Uterus (tissue), 2 donors: ENCODE results near the gene RPL22.

Experiments
- POLR2A ChIP-seq, 2 donors: fragments of 450-650 bp; IDR thresholded peaks; one replicate each; pipeline ENCODE4 v1.6.1; 2016; ENCODE audit warnings: antibody characterized with exemption in 2 of 2, mild to moderate bottlenecking in 1 of 2, moderate library complexity in 1 of 2
- TF ChIP-seq, protein P1 (sequence below), 4 experiments: fragments of 200-600 bp in 2 of 4; fragments of 450-650 bp in 2 of 4; sonication (generic) in 2 of 4; IDR thresholded peaks; one replicate each; pipeline ENCODE4 v1.5.1; 2016 to 2019; ENCODE audit warnings: antibody characterized with exemption in 4 of 4, mild to moderate bottlenecking in 2 of 4, moderate library complexity in 1 of 4

DNA sequence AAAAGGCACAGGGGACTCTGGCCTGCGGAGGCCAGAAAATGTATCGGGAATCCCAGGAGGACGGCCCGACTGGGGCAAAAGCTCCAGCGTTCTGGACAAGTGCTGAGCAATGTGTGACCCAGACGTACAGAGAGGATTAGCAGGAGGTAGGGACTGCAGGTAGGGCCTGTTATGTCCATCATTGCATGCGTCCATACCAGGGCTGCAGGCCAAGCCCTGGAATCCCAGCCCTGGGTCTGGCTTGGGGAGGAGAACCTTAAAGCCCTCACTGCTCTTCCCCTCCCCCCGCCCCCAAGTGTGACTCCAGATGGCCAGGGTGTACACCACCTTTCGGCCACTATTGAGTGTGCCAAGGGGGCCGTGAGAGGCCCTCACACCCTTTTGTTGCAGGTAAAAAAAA, 8.5 kb upstream of the RPL22 start:
- TF ChIP-seq, protein P1, sequence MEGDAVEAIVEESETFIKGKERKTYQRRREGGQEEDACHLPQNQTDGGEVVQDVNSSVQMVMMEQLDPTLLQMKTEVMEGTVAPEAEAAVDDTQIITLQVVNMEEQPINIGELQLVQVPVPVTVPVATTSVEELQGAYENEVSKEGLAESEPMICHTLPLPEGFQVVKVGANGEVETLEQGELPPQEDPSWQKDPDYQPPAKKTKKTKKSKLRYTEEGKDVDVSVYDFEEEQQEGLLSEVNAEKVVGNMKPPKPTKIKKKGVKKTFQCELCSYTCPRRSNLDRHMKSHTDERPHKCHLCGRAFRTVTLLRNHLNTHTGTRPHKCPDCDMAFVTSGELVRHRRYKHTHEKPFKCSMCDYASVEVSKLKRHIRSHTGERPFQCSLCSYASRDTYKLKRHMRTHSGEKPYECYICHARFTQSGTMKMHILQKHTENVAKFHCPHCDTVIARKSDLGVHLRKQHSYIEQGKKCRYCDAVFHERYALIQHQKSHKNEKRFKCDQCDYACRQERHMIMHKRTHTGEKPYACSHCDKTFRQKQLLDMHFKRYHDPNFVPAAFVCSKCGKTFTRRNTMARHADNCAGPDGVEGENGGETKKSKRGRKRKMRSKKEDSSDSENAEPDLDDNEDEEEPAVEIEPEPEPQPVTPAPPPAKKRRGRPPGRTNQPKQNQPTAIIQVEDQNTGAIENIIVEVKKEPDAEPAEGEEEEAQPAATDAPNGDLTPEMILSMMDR (IDR thresholded peaks at IDR 0.05) = no peak
- no peak for TF ChIP-seq POLR2A (IDR thresholded peaks at IDR 0.05)
